Choroid plexus epithelial cell (primary cell): Measurements from ENCODE around the gene RNF20.
A peak's percentile ranks its signal among the peaks of the same experiment; 100 is the strongest.
"Not testable (repeated sequence)": the region's sequence is repeated elsewhere in the genome, so short reads cannot be mapped to it uniquely, and the experiment has no call there.

Experiments
- DNase-seq: peaks from one replicate; pipeline ENCODE4 v3.0.0-alpha.2; 2010; ENCODE audit warnings: low read depth
- H3K4me3 ChIP-seq: 2 replicates; pipeline ENCODE4 v1.5.1; 2011; ENCODE audit warnings: low read depth, mild to moderate bottlenecking, control low read depth, low read length, moderate library complexity
- TF ChIP-seq, protein P1 (sequence below): conservative IDR thresholded peaks from 2 replicates; pipeline ENCODE4 v1.5.1; 2011; ENCODE audit warnings: low read depth, mild to moderate bottlenecking, control low read depth, inconsistent platforms, low read length, moderate library complexity

The RNF20 gene

GRCh38 chr9:101530076-101530711 is 3.5 kb upstream of the RNF20 start:
- peak; percentile 91 for DNase-seq
- TF ChIP-seq, protein P1, sequence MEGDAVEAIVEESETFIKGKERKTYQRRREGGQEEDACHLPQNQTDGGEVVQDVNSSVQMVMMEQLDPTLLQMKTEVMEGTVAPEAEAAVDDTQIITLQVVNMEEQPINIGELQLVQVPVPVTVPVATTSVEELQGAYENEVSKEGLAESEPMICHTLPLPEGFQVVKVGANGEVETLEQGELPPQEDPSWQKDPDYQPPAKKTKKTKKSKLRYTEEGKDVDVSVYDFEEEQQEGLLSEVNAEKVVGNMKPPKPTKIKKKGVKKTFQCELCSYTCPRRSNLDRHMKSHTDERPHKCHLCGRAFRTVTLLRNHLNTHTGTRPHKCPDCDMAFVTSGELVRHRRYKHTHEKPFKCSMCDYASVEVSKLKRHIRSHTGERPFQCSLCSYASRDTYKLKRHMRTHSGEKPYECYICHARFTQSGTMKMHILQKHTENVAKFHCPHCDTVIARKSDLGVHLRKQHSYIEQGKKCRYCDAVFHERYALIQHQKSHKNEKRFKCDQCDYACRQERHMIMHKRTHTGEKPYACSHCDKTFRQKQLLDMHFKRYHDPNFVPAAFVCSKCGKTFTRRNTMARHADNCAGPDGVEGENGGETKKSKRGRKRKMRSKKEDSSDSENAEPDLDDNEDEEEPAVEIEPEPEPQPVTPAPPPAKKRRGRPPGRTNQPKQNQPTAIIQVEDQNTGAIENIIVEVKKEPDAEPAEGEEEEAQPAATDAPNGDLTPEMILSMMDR = peak; percentile 94
- H3K4me3 ChIP-seq = no peak overlapping the region

DNA sequence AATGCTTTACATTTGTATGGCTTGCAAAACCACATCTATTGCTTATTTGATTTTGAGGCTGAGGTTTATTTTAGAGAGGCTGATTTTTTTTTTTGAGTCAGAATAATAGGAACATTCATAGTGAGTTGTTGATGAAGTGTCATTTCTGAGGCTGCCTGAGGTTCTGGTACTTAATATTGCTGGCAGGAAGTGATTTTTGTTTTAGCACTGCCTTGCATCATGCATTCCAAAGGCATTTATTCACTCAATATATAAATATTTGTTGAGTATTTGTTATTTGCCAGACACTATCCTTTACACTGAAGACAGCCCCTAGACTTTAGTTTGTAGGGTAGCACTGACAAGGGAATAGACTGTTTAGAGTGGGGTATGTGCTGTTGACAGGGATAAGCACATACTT is 2.7 kb downstream of the RNF20 start:
- H3K4me3 ChIP-seq = no peak overlapping the region
- TF ChIP-seq, protein P1 = no peak
- DNase-seq = peak; percentile 50

GRCh38 chr9:101536938-101537337 is 3.3 kb downstream of the RNF20 start:
- TF ChIP-seq, protein P1 = no peak
- no peak overlapping the region for H3K4me3 ChIP-seq
- DNase-seq = peak; percentile 63

DNA sequence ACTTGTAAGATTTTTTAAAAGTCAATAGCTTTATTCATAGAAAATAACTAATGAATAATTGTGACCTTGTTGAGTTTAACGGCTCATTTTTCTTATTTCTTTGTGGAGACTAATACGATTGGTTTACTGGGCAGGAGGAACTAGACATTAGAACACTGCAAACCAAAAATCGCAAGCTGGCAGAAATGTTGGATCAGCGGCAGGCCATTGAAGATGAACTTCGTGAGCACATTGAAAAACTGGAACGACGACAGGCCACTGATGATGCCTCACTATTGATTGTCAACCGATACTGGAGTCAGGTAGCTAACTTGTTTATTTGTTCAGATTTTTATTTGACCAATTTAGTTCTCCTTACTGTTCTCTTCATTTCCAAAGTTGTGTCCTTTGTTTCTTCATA is 6.4 kb downstream of the RNF20 start:
- TF ChIP-seq, protein P1 = no peak
- H3K4me3 ChIP-seq = no peak overlapping the region
- DNase-seq = no peak

GRCh38 chr9:101543098-101543735 is 9.6 kb downstream of the RNF20 start:
- TF ChIP-seq, protein P1 = no peak
- no peak overlapping the region for H3K4me3 ChIP-seq
- no peak for DNase-seq

DNA sequence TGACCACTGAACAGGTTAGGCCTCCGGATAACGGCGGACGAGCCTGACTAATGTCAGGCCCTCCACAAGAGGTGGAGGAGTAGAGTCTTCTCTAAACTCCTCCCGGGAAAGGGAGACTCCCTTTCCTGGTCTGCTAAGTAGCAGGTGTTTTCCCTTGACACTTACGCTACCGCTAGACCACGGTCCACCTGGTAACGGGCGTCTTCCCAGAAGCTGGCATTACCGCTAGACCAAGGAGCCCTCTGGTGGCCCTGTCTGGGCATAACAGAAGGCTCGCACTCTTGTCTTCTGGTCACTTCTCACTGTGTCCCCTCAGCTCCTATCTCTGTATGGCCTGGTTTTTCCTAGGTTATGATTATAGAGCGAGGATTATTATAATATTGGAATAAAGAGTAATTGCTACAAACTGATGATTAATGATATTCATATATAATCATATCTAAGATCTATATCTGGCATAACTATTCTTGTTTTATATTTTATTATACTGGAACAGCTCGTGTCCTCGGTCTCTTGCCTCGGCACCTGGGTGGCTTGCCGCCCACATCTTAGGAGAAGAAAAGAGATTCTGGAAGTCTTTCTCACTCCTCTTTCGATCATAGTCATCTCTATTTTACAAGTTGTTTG is 15.9 kb downstream of the RNF20 start:
- DNase-seq = peak; percentile 21
- TF ChIP-seq, protein P1 = peak; percentile 28

More for the DNA sequence above, 15.9 kb downstream of the RNF20 start:
- not testable (repeated sequence) for H3K4me3 ChIP-seq
